Measurements from ENCODE around the gene NKAPD1. TPM values are rescaled to one million over a fixed set of nuclear protein-coding genes. Genes with fewer than 3 reads are reported as not detected.
A peak's percentile ranks its signal among the peaks of the same experiment; 100 is the strongest.
"Not testable (repeated sequence)": the region's sequence is repeated elsewhere in the genome, so short reads cannot be mapped to it uniquely, and the experiment has no call there.

The NKAPD1 gene, protein sequence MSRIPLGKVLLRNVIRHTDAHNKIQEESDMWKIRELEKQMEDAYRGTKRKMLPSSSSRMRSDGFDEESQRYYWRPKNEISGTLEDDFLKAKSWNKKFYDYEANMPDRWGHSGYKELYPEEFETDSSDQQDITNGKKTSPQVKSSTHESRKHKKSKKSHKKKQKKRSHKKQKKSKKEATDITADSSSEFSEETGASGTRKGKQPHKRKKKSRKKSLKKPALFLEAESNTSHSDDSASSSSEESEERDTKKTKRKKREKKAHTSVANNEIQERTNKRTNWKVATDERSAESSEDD
- 10 to 100 TPM; 17.5 to 19.4 TPM for total RNA-seq

DNA sequence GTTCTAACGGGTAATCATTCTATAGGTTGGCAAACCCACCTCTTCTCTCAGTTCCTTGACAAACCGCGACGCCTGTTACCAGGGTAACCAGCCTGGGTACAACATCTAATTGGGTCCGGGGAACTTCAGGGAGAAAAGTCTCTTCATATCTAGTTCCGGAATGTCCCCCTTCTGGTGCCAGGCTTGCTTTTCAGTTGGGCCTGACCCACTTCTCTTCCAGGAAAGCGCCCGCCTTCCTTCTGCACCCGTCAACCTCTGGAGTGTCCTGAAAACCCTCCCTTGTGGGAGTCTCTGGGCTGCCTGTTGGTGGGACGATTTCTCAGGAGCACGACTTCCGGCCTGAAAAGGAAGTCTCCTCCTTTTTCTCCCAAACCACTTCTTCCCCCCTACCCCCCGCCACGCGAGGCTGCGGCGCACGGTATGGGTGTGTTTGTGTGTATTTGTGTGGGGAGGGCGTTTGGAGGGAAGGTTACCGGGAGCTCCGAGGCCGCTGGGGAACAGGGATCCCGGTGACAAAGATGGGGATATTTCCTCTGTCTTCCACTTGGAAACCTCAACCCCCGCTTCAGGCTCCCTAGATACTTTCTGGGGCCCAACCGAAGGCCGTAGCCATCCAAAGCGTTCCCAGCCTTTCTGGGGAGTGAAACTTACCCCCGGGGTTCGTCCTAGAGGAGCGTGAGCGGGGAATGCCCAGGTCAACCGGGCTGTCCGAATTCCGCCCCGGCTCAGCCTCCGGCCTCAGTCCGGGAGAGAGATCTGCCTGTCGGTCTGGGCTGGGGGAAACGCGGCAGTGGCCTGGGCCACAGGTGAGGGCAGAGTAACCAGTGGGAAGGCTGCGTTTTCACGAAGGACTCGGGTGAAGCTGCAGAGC, at the start of gene NKAPD1, which contains the start of gene PIH1D2:
TSS of gene NKAPD1 (plus strand) at position 359 of the 871 bp plus-strand sequence. CDS start 1,276 bp downstream, outside the sequence.
TSS of gene PIH1D2 (minus strand) at position 77 of the 871 bp plus-strand sequence. CDS start 843 bp downstream, outside the sequence.
- Mint-ChIP-seq H3K9me3 (no peaks in the 10 kb centered on the region), H3K36me3 (peaks cover 10% of the 10 kb centered on the region), H3K27ac (peak within 1 kb of the TSS; percentile 94), H3K4me1 (ENCODE audit: low read depth) (peaks cover 29% of the 10 kb centered on the region), H3K27me3 (peaks cover 1% of the 10 kb centered on the region), H3K4me3 (peak within 1 kb of the TSS; percentile 93)
- intact Hi-C loops (cut with micrococcal nuclease) = loop anchor here (1.0 to 5.0 kb wide), 5 partner anchors 12 to 195 kb away; partner anchors contain the start of genes CFAP68, DIXDC1, DLAT and FDXACB1
- ChIA-PET CTCF (interaction anchor here (0.7 to 1.7 kb wide), 6 partner anchors 12 to 206 kb away, joined by 3 to 4 read pairs (median 3); partner anchors contain the start of genes ALG9, SDHD and TIMM8B), POLR2A (interaction anchor here (0.9 to 1.3 kb wide), 3 partner anchors 12 to 135 kb away, joined by 3 to 6 read pairs (median 4); partner anchors contain the start of genes SDHD and TIMM8B)
- peak; percentile 87 for DNase-seq

GRCh38 chr11:112024773-112025678, 49.1 kb upstream of the NKAPD1 start, which contains the start of gene DLAT:
DLAT (plus strand) TSS chr11:112025408; CDS start chr11:112025473, 65 bp downstream.
- H3K4me3 Mint-ChIP-seq = peak within 1 kb of the TSS; percentile 98
- DNase-seq = peak; percentile 92
- no peaks in the 10 kb centered on the region for H3K27me3 Mint-ChIP-seq
- CTCF ChIA-PET = interaction anchor here (1.0 kb wide), 1 partner anchor 93 kb away, joined by 3 read pairs; no protein-coding TSS in a partner anchor
- H3K36me3 Mint-ChIP-seq = peaks cover 33% of the 10 kb centered on the region
- POLR2A ChIA-PET = interaction anchor here (1.7 to 2.2 kb wide), 2 partner anchors 32 to 98 kb away, joined by 4 to 7 read pairs; no protein-coding TSS in a partner anchor
- H3K27ac Mint-ChIP-seq = peak within 1 kb of the TSS; percentile 98
- intact Hi-C loops (cut with micrococcal nuclease) = loop anchor here (1.0 to 5.0 kb wide), 9 partner anchors 32 to 423 kb away; partner anchors contain the start of genes ALG9, CFAP68, FDXACB1 and NKAPD1
- peaks cover 21% of the 10 kb centered on the region for H3K4me1 Mint-ChIP-seq (ENCODE audit: low read depth)
- H3K9me3 Mint-ChIP-seq = no peaks in the 10 kb centered on the region

DNA sequence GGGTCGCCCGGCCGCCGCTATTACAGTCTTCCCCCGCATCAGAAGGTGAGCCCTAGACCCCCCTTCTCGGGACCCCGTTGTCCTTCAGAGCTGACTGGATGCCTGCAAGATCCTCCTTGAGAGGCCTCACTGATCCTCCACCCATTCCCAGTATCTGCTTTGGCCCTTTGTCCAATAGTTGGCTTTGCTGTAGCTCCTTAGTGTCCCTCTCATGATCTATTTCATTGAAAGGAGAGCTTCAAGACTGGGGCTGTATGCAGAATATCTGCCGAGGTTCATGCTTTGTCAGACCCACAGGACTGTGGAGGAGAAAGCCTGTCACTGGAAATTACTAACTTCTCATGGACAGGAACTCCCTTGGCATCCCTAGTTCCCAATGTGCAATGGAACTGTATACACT, 48.4 kb upstream of the NKAPD1 start:
- peaks cover 36% of the 10 kb centered on the region for H3K36me3 Mint-ChIP-seq
- peaks cover 21% of the 10 kb centered on the region for H3K4me1 Mint-ChIP-seq (ENCODE audit: low read depth)
- peak overlapping the region; percentile 98 for H3K4me3 Mint-ChIP-seq
- H3K27me3 Mint-ChIP-seq = no peaks in the 10 kb centered on the region
- peak overlapping the region; percentile 98 for H3K27ac Mint-ChIP-seq
- no peak for DNase-seq
- intact Hi-C loops (cut with micrococcal nuclease) = loop anchor here (1.0 to 5.0 kb wide), 9 partner anchors 31 to 423 kb away; partner anchors contain the start of genes ALG9, CFAP68, FDXACB1 and NKAPD1
- CTCF ChIA-PET = interaction anchor here (1.0 kb wide), 1 partner anchor 94 kb away, joined by 3 read pairs; no protein-coding TSS in a partner anchor
- POLR2A ChIA-PET = interaction anchor here (1.7 to 2.2 kb wide), 2 partner anchors 32 to 99 kb away, joined by 4 to 7 read pairs; no protein-coding TSS in a partner anchor
- H3K9me3 Mint-ChIP-seq = no peaks in the 10 kb centered on the region

GRCh38 chr11:112026784-112027410, 47.2 kb upstream of the NKAPD1 start:
- H3K4me3 Mint-ChIP-seq, DNase-seq, H3K27me3 Mint-ChIP-seq, CTCF ChIA-PET, H3K9me3 Mint-ChIP-seq, POLR2A ChIA-PET, H3K27ac Mint-ChIP-seq: not testable (repeated sequence)
- Mint-ChIP-seq H3K4me1 (ENCODE audit: low read depth) (peaks cover 21% of the 10 kb centered on the region), H3K36me3 (peaks cover 34% of the 10 kb centered on the region)
- intact Hi-C loops (cut with micrococcal nuclease) = loop anchor here (5.0 kb wide), 1 partner anchor 425 kb away; the partner anchor contains the start of gene SIK2

DNA sequence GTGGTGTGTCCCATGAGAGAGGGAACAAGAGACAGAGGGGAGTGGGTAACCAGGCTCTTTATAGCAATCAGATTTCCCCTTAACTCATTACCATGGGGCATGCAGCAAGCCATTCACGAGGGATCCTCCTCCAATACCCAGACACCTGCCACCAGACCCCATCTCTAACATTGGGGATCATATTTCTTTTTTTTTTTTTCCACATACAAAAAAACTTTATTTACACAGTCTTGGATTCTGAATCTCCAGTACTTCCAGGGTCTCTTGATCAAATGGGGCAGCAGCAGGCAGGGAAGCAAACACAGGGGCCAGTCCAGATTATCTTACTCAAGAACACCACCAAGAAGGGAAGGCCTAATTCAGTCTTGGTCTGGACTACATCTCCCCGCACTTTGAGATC, 44.6 kb upstream of the NKAPD1 start:
- H3K4me3 Mint-ChIP-seq = no peak overlapping the region
- H3K36me3 Mint-ChIP-seq = peaks cover 44% of the 10 kb centered on the region
- peaks cover 10% of the 10 kb centered on the region for H3K4me1 Mint-ChIP-seq (ENCODE audit: low read depth)
- intact Hi-C loops (cut with micrococcal nuclease) = loop anchor here (5.0 kb wide), 1 partner anchor 427 kb away; the partner anchor contains the start of gene SIK2
- H3K27me3 Mint-ChIP-seq = no peaks in the 10 kb centered on the region
- DNase-seq = no peak
- ChIA-PET CTCF (no interaction called here), POLR2A (no interaction called here)
- no peak overlapping the region for H3K27ac Mint-ChIP-seq
- H3K9me3 Mint-ChIP-seq = no peaks in the 10 kb centered on the region

DNA sequence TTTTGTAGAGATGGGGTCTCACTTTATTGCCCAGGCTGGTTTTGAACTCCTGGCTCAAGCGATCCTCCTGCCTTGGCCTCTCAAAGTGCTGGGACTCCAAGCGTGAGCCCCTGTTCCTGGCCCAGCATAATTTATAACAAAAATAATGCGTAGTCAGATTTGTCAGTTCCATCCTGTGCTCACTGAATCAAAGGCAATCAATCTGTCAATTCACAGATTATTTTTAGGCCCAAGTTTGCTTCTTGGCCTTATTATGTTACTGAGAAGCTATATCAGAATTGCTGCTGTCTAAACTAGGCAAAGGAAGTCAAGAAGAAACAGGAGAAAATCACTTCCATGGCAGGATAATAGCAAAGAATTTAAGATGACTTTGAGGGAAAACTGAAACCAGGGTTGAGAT, 40.2 kb upstream of the NKAPD1 start:
- intact Hi-C loops (cut with micrococcal nuclease) = no loop called here
- ChIA-PET CTCF (no interaction called here), POLR2A (no interaction called here)
- peaks cover 32% of the 10 kb centered on the region for H3K36me3 Mint-ChIP-seq
- H3K27me3 Mint-ChIP-seq = no peaks in the 10 kb centered on the region
- peaks cover 3% of the 10 kb centered on the region for H3K4me1 Mint-ChIP-seq (ENCODE audit: low read depth)
- no peak for DNase-seq
- no peaks in the 10 kb centered on the region for H3K9me3 Mint-ChIP-seq
- H3K27ac Mint-ChIP-seq = no peak overlapping the region
- no peak overlapping the region for H3K4me3 Mint-ChIP-seq

DNA sequence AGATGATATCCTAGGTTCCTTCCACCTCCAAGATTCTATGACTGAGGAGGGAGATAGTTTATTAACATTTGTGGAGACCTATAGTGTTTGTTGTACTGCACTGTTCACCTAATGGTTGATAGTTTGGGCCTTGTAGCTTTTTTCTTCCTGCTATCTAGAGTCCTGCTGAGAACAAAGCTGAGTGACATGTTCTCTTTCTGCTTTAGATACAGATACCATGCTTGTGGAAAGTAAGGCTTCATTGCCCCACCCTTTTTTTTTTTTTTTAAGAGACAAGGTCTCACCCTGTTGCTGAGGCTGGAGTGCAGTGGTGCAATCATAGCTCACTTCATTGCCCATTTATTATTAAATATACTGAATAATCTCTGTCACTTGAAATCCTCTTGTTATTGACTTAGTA, 36.6 kb upstream of the NKAPD1 start:
- no peaks in the 10 kb centered on the region for H3K27me3 Mint-ChIP-seq
- intact Hi-C loops (cut with micrococcal nuclease) = no loop called here
- H3K9me3 Mint-ChIP-seq = no peaks in the 10 kb centered on the region
- H3K36me3 Mint-ChIP-seq = peaks cover 27% of the 10 kb centered on the region
- H3K27ac Mint-ChIP-seq = no peak overlapping the region
- peaks cover 2% of the 10 kb centered on the region for H3K4me1 Mint-ChIP-seq (ENCODE audit: low read depth)
- ChIA-PET CTCF (interaction anchor here (0.7 to 1.7 kb wide), 2 partner anchors 56 to 211 kb away, joined by 4 read pairs; no protein-coding TSS in a partner anchor), POLR2A (no interaction called here)
- no peak for DNase-seq
- no peak overlapping the region for H3K4me3 Mint-ChIP-seq

- Mint-ChIP-seq H3K4me3 (no peak overlapping the region), H3K27ac (no peak overlapping the region), H3K4me1 (ENCODE audit: low read depth) (peaks cover 2% of the 10 kb centered on the region), H3K9me3 (peaks cover 2% of the 10 kb centered on the region), H3K27me3 (no peaks in the 10 kb centered on the region), H3K36me3 (peaks cover 49% of the 10 kb centered on the region)
- no peak for DNase-seq
- CTCF ChIA-PET = no interaction called here
- intact Hi-C loops (cut with micrococcal nuclease) = no loop called here
- POLR2A ChIA-PET = no interaction called here
Measured at GRCh38 chr11:112042161-112042960, 31.7 kb upstream of the NKAPD1 start.

DNA sequence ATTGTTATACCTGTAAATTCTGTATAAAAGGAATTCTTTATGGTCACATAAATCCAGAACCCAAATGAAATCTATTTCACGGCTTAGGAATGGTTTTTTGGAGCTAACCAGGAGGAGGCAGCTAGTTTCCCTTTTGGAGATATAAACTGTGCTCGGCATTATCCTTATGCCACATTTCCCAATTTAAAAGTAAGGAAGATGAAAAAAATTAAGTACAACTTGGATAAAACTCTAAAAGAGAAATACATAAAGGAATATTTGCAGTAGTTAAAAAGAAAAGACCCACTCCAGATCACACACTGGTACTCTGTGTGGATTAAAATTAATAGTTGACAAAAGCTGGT, 31.2 kb upstream of the NKAPD1 start:
- ChIA-PET CTCF (no interaction called here), POLR2A (no interaction called here)
- Mint-ChIP-seq H3K27me3 (no peaks in the 10 kb centered on the region), H3K36me3 (peaks cover 51% of the 10 kb centered on the region), H3K4me3 (no peak overlapping the region), H3K4me1 (ENCODE audit: low read depth) (peaks cover 2% of the 10 kb centered on the region), H3K27ac (no peak overlapping the region), H3K9me3 (peaks cover 4% of the 10 kb centered on the region)
- no peak for DNase-seq
- intact Hi-C loops (cut with micrococcal nuclease) = no loop called here

- peaks cover 47% of the 10 kb centered on the region for H3K36me3 Mint-ChIP-seq
- H3K27ac Mint-ChIP-seq = no peak overlapping the region
- H3K4me1 Mint-ChIP-seq (ENCODE audit: low read depth) = peaks cover 16% of the 10 kb centered on the region
- no peak for DNase-seq
- ChIA-PET POLR2A (no interaction called here), CTCF (interaction anchor here (0.6 kb wide), 1 partner anchor 114 kb away, joined by 3 read pairs; no protein-coding TSS in a partner anchor)
- H3K4me3 Mint-ChIP-seq = no peak overlapping the region
- peaks cover 4% of the 10 kb centered on the region for H3K9me3 Mint-ChIP-seq
- H3K27me3 Mint-ChIP-seq = no peaks in the 10 kb centered on the region
- intact Hi-C loops (cut with micrococcal nuclease) = no loop called here
Measured at GRCh38 chr11:112044961-112045360, 29.1 kb upstream of the NKAPD1 start.

Measured in activated CD4-positive, alpha-beta memory T cell treated with anti-CD3 and anti-CD28 coated beads for 36 hours (primary cell).